AG04449 (cell line): ENCODE data around the gene ADORA2A.

Experiments
- CTCF ChIA-PET: fragments of 350-600 bp; formaldehyde crosslinking; extraction: SDS; loops from one replicate; lab custom pipeline; 2021; ENCODE audit warnings: antibody characterized with exemption; lab: Yijun Ruan, JAX
- POLR2A ChIA-PET: fragments of 400-600, 350-600 bp; formaldehyde crosslinking; extraction: SDS; loops from one replicate; lab custom pipeline; 2020; ENCODE audit warnings: antibody characterized with exemption, inconsistent platforms; lab: Yijun Ruan, JAX
- DNase-seq: peaks from one replicate; pipeline ENCODE4 v3.0.0-alpha.2; 2010; ENCODE audit warnings: low read depth, low spot score
- H3K4me3 ChIP-seq: 2 replicates; pipeline ENCODE4 v1.5.1; 2011; ENCODE audit warnings: low read depth, mild to moderate bottlenecking, control low read depth, low read length
- TF ChIP-seq, protein P1 (sequence below): IDR thresholded peaks from one replicate; pipeline ENCODE4 v1.5.1; 2011; ENCODE audit warnings: mild to moderate bottlenecking, moderate library complexity, low read length, control low read depth, inconsistent platforms; ENCODE audit not compliant: insufficient read depth; ENCODE audit errors: missing control alignments

Gene ADORA2A

DNA sequence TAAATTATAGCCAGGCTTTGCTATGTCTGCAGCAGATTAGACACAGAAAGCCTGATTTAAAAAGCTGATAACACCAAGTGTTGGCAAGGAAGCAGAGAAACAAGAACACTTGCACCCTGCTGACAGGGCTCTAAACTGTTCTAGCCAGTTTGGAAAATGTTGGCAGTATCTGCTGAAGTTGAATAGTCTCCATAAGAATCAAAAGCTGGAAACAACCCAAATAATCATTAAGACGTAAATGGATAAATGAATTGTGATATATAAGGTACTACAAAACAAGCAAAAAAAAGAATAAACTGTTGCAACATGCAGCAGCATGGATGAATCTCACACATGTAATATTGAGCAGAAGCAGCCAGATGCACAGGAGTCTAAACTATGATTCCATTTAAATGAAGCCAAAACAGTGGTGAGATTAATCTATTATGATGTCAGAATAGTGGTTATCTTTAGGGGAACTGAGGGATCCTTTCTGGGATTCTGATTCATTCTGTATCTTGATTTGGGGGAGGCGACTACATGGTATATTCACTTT is 40.4 kb upstream of the ADORA2A start:
- TF ChIP-seq, protein P1, sequence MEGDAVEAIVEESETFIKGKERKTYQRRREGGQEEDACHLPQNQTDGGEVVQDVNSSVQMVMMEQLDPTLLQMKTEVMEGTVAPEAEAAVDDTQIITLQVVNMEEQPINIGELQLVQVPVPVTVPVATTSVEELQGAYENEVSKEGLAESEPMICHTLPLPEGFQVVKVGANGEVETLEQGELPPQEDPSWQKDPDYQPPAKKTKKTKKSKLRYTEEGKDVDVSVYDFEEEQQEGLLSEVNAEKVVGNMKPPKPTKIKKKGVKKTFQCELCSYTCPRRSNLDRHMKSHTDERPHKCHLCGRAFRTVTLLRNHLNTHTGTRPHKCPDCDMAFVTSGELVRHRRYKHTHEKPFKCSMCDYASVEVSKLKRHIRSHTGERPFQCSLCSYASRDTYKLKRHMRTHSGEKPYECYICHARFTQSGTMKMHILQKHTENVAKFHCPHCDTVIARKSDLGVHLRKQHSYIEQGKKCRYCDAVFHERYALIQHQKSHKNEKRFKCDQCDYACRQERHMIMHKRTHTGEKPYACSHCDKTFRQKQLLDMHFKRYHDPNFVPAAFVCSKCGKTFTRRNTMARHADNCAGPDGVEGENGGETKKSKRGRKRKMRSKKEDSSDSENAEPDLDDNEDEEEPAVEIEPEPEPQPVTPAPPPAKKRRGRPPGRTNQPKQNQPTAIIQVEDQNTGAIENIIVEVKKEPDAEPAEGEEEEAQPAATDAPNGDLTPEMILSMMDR = no peak

DNA sequence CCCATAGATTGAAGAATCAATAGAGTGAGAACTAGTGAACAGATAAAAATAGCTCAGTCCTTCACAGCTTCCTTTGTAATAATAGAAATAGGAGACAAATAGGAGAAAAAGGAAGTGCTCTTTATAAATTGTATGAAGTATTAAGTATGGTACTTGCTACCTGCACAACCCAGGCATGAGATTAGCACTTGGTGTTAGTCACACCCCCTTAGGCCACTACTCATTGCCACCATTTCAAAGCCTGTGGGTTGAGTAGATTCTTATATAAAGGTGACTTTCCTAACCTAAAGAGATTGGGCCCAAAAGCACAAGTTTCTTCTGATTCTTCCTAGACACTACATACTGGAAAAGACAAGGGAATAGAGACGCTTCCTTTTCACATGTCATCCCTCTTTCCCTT is 37.7 kb upstream of the ADORA2A start:
- ChIA-PET CTCF (interaction anchor here (0.9 to 1.6 kb wide), 3 partner anchors 8 to 132 kb away, joined by 3 to 5 read pairs (median 4); no protein-coding TSS in a partner anchor), POLR2A (no interaction called here)
- H3K4me3 ChIP-seq = no peak overlapping the region
- TF ChIP-seq, protein P1 = no peak
- DNase-seq = no peak

More for the DNA sequence above, 40.4 kb upstream of the ADORA2A start:
- no peak overlapping the region for H3K4me3 ChIP-seq
- DNase-seq = no peak
- ChIA-PET POLR2A (no interaction called here), CTCF (no interaction called here)

DNA sequence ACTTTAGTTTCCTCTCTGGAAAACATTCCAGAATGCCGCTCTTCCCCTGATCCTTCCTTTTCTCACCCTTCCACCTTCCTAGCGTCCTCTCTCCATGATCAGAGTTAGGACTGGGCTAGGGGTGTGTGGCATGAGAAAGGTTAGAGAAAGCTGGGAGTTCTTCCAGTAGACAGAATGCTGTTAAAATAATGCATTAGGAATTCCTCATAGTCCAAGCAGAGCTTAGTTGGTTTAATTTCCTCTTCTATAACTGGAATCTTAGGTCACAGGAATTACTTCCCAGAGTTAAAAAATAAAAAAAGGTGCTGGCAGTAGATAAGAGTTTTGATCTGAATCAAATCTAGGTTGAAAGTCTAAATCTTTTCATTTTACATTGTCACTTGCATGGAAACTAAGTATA is 37.2 kb upstream of the ADORA2A start:
- ChIA-PET POLR2A (no interaction called here), CTCF (interaction anchor here (0.9 to 2.3 kb wide), 5 partner anchors 8 to 131 kb away, joined by 3 to 11 read pairs (median 4); no protein-coding TSS in a partner anchor)
- DNase-seq = no peak
- no peak overlapping the region for H3K4me3 ChIP-seq
- TF ChIP-seq, protein P1 = no peak

DNA sequence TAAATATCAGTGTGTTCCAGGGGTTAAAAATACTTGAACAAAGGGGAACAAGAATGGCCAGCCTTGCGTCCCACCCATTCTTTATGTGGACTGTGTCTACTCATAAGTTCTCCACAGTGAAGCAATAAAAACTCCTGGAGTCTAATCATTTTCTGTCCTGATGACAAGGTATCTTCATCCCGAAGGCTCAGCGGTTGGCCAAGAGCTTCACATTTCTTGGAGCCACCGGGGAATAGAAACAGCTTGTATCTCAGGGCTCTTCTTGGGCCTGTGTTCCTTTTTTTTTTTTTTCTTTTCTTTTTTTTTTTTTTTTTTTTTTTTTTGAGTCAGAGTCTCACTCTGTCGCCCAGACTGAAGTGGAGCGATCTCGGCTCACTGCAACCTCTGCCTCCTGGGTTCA is 36.8 kb upstream of the ADORA2A start:
- ChIA-PET POLR2A (no interaction called here), CTCF (interaction anchor here (0.9 to 2.3 kb wide), 5 partner anchors 8 to 131 kb away, joined by 3 to 11 read pairs (median 4); no protein-coding TSS in a partner anchor)
- no peak overlapping the region for H3K4me3 ChIP-seq
- no peak for DNase-seq
- TF ChIP-seq, protein P1 = no peak

DNA sequence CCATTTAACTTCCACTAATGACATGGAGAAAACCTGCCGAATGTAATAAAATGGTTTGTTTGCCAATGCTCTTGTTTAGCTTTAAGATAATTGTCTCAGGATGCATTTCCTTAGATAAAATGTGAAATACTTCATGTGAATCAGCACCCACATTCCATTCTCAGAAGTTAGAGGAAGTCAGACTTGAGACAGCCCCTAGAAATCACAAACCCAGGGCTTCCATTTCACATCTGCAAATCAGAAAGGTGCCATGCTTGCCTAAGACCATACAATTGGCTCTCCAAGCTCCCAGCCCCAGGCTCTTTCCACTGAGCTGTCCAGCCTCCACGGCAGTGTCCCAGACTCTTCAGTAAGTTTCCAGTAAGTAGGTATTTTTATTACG is 35.6 kb upstream of the ADORA2A start:
- ChIA-PET CTCF (interaction anchor here (1.1 to 2.3 kb wide), 4 partner anchors 10 to 130 kb away, joined by 3 to 11 read pairs (median 3); no protein-coding TSS in a partner anchor), POLR2A (interaction anchor here (1.0 kb wide), 1 partner anchor 11 kb away, joined by 3 read pairs; no protein-coding TSS in a partner anchor)
- peak; percentile 62 for DNase-seq
- H3K4me3 ChIP-seq = no peak overlapping the region
- TF ChIP-seq, protein P1 = no peak

DNA sequence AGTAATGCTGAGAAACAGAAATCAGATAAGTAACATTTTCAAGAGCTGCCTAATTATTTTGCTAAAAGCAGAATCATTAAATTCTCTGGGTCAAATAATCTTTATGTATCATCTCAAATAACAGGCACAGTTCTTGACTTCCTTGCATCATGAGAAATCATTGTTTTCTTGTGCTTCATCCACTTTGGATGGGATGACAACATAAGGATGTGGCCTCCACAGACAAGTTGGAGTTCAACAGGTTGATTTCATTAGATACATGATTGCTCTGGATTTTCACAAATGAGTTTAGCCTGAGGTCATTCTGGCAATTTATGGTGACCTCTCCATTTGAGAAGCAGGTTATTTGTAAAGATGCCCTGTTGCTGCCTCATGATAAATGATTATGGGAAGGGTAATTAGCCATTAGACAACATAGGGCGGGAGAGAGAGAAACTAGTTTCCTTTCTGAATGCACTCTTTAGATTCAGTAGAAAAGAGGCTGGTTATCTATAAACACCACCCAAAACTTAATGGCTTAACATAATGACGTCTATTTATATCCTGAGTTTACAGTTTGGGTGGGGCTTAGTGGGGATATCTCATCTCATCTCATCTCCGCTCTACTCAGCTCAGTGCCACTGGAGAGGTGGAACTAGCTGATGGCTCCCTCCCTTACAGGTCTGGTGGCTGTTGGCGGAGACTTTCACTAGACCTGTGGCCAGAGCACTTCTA is 35.0 kb upstream of the ADORA2A start:
- POLR2A ChIA-PET = interaction anchor here (1.0 kb wide), 1 partner anchor 10 kb away, joined by 3 read pairs; no protein-coding TSS in a partner anchor
- no peak overlapping the region for H3K4me3 ChIP-seq
- CTCF ChIA-PET = interaction anchor here (1.1 to 2.3 kb wide), 5 partner anchors 10 to 130 kb away, joined by 3 to 11 read pairs (median 3); no protein-coding TSS in a partner anchor
- DNase-seq = no peak
- TF ChIP-seq, protein P1 = no peak
